Gastrocnemius medialis (tissue), 4 donors: ENCODE results near the gene AMIGO2.

ENCODE experiments used
- POLR2A ChIP-seq, 2 donors: fragments of 450-650 bp; IDR thresholded peaks; one replicate each; pipeline ENCODE4 v1.6.1; 2017; ENCODE audit warnings: antibody characterized with exemption in 2 of 2, mild to moderate bottlenecking in 2 of 2, moderate library complexity in 2 of 2
- TF ChIP-seq, protein P1 (sequence below), 5 experiments: fragments of 450-650 bp in 3 of 5; fragments of 200-600 bp in 2 of 5; sonication (generic) in 2 of 5; IDR thresholded peaks in 4 of 5; conservative IDR thresholded peaks in 1 of 5; 1 replicate in 4 of 5; 2 replicates in 1 of 5; pipeline ENCODE4 v1.5.1; 2016 to 2019; ENCODE audit warnings: antibody characterized with exemption in 5 of 5, mild to moderate bottlenecking in 3 of 5, moderate library complexity in 3 of 5

DNA sequence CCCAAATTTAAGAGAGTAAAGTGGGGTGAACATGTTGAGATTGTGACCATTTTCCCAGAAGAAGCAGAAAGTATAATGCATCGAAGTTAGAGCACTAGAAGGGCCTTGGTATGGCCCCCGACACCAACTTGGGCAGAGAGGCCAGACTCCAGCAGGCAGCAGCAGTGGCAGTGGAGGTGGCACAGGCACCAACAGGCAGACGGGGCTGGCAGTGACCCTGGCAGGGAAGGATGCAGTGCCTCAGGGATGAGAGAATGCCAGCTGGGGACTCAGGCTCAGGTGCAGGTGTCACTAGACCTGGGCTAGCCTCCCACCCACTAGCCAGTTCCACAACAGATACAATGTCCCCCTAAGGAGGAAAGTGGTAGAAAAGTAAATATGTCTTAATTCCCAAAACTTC is 27.7 kb upstream of the AMIGO2 start:
- TF ChIP-seq, protein P1, sequence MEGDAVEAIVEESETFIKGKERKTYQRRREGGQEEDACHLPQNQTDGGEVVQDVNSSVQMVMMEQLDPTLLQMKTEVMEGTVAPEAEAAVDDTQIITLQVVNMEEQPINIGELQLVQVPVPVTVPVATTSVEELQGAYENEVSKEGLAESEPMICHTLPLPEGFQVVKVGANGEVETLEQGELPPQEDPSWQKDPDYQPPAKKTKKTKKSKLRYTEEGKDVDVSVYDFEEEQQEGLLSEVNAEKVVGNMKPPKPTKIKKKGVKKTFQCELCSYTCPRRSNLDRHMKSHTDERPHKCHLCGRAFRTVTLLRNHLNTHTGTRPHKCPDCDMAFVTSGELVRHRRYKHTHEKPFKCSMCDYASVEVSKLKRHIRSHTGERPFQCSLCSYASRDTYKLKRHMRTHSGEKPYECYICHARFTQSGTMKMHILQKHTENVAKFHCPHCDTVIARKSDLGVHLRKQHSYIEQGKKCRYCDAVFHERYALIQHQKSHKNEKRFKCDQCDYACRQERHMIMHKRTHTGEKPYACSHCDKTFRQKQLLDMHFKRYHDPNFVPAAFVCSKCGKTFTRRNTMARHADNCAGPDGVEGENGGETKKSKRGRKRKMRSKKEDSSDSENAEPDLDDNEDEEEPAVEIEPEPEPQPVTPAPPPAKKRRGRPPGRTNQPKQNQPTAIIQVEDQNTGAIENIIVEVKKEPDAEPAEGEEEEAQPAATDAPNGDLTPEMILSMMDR (IDR thresholded peaks at IDR 0.05 in 4 of 5, conservative IDR thresholded peaks at IDR 0.05 in 1 of 5): no peak
- no peak for TF ChIP-seq POLR2A (IDR thresholded peaks at IDR 0.05)
